Tibial nerve (tissue), 4 donors: ENCODE results near the gene UBN2. TPM values are rescaled to one million over a fixed set of nuclear protein-coding genes. Genes with fewer than 3 reads are reported as not detected.
"Not testable (repeated sequence)": the region's sequence is repeated elsewhere in the genome, so short reads cannot be mapped to it uniquely, and the experiment has no call there.

Experiments used
- DNase-seq, 2 donors: peaks; one replicate each; pipeline ENCODE4 v3.0.0-alpha.2; 2019; ENCODE audit warnings: low spot score in 2 of 2
- H3K27ac ChIP-seq, 4 donors: fragments of 200-600 bp; sonication (generic) in 3 of 4; one replicate each; pipeline ENCODE4 v1.5.1; 2017 to 2019; ENCODE audit warnings: mild to moderate bottlenecking in 1 of 4
- H3K27me3 ChIP-seq, 2 donors: fragments of 200-600 bp; sonication (generic) in 1 of 2; one replicate each; pipeline versions ENCODE4 v1.5.1 to v1.6.0; 2017 to 2019
- H3K36me3 ChIP-seq, 3 donors: fragments of 200-600 bp; sonication (generic); one replicate each; pipeline ENCODE4 v1.5.1; 2018 to 2019
- H3K4me1 ChIP-seq, 4 donors: fragments of 200-600 bp; sonication (generic) in 3 of 4; one replicate each; pipeline ENCODE4 v1.5.1; 2017 to 2019
- H3K4me3 ChIP-seq, 4 donors: fragments of 200-600 bp; sonication (generic) in 3 of 4; one replicate each; pipeline ENCODE4 v1.5.1; 2017 to 2019; ENCODE audit warnings: mild to moderate bottlenecking in 1 of 4, moderate library complexity in 1 of 4
- H3K9me3 ChIP-seq, 4 donors: fragments of 200-600 bp; sonication (generic) in 3 of 4; one replicate each; pipeline ENCODE4 v1.5.1; 2017 to 2019
- CTCF ChIP-seq, 5 experiments: fragments of 200-600 bp in 3 of 5; fragments of 450-650 bp in 2 of 5; sonication (generic) in 3 of 5; IDR thresholded peaks; one replicate each; pipeline ENCODE4 v1.5.1; 2016 to 2019; ENCODE audit warnings: antibody characterized with exemption in 5 of 5, mild to moderate bottlenecking in 3 of 5, moderate library complexity in 2 of 5
- EP300 ChIP-seq, 2 donors: sonication (generic); formaldehyde crosslinking; IDR thresholded peaks; one replicate each; pipeline ENCODE4 v1.6.1; 2017; ENCODE audit warnings: antibody characterized with exemption in 2 of 2, mild to moderate bottlenecking in 1 of 2
- POLR2A ChIP-seq, 2 donors: fragments of 450-650 bp; IDR thresholded peaks; one replicate each; pipeline ENCODE4 v1.6.1; 2017; ENCODE audit warnings: antibody characterized with exemption in 2 of 2, mild to moderate bottlenecking in 2 of 2, moderate library complexity in 2 of 2
- WGBS, 2 donors: methylation state at CpG; one replicate each; pipeline ENCODE4 v1.1.5; 2018; 5-methylcytosine and 5-hydroxymethylcytosine counted together
- total RNA-seq, 4 donors: library from RNA; depleted of rRNA; stranded (reverse); fragments of >200 nt; gene quantifications; one replicate each; pipeline ENCODE4 v1.1.0, GENCODE V29; 2016

The UBN2 gene
- total RNA-seq, 4 donors from 2014 or later = 16.7 to 20.9 (median 19.2) TPM

DNA sequence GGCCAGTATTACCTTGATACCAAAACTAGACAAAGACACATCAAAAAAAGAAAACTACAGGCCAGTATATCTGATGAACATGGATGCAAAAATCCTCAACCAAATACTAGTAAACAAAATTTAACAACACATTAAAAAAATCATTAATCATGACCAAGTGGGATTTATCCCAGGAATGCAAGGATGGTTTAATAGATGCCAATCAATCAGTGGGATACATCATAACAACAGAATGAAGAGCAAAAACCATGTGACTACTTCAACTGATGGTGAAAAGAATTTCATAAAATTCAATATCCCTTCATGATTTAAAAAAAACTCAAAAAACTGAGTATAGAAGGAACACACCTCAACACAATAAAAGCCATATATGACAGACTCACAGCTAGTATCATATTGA is 25.2 kb upstream of the UBN2 start:
- Histone ChIP-seq H3K36me3 (peaks cover 0 to 24% (median 0%) of the 10 kb centered on the region in 3 donors), H3K27me3 (no peaks in the 10 kb centered on the region), H3K27ac (no peak overlapping the region), H3K4me1 (no peaks in the 10 kb centered on the region), H3K4me3 (no peak overlapping the region), H3K9me3 (peaks cover 0 to 64% (median 7%) of the 10 kb centered on the region in 4 donors)
- DNase-seq = no peak
- TF ChIP-seq CTCF (IDR thresholded peaks at IDR 0.05) (no peak), EP300 (IDR thresholded peaks at IDR 0.05) (no peak), POLR2A (IDR thresholded peaks at IDR 0.05) (no peak)

- Histone ChIP-seq H3K27me3 (no peaks in the 10 kb centered on the region), H3K9me3 (peaks cover 0 to 38% (median 0%) of the 10 kb centered on the region in 4 donors), H3K27ac (no peak overlapping the region), H3K4me1 (no peaks in the 10 kb centered on the region), H3K4me3 (no peak overlapping the region), H3K36me3 (no peaks in the 10 kb centered on the region)
- no peak for TF ChIP-seq EP300 (IDR thresholded peaks at IDR 0.05)
- TF ChIP-seq CTCF (IDR thresholded peaks at IDR 0.05) = no peak
- TF ChIP-seq POLR2A (IDR thresholded peaks at IDR 0.05) = no peak
- WGBS, 2 donors = 90 to 93% methylated on average over 2 of the region's 2 CpGs
- DNase-seq = no peak
Observed at GRCh38 chr7:139212133-139212532, 18.9 kb upstream of the UBN2 start.

DNA sequence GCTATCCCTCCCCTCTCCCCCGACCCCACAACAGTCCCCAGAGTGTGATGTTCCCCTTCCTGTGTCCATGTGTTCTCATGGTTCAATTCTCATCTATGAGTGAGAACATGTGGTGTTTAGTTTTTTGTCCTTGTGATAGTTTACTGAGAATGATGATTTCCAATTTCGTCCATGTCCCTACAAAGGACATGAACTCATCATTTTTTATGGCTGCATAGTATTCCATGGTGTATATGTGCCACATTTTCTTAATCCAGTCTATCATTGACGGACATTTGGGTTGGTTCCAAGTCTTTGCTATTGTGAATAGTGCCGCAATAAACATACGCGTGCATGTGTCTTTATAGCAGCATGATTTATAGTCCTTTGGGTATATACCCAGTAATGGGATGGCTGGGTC is 17.5 kb upstream of the UBN2 start:
- H3K27me3 ChIP-seq, H3K4me3 ChIP-seq, DNase-seq, H3K4me1 ChIP-seq, H3K36me3 ChIP-seq, H3K27ac ChIP-seq: not testable (repeated sequence)
- WGBS, 2 donors = 87 to 91% methylated on average over 5 to 6 of the region's 6 CpGs
- H3K9me3 ChIP-seq = peaks cover 0 to 24% (median 0%) of the 10 kb centered on the region in 4 donors

DNA sequence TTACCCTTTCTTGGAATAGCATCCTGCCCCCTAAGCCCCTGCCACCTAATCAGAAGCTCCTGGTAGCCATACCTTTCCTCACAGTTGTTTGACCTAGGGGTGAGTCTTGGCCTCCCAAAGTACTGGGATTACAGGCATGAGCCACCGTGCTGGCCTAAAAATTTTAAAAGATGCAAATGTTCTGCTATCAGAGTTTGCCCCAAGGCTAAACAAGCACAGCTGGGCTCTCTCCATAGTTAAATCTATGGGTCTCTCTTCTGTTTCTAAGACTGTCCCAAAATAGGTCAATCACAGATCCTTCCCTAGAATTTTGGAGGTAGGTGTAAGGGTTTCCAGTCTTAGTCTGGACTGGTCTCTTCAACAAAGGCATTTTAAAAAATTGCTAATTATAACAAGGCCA is 12.9 kb upstream of the UBN2 start:
- WGBS, 2 donors = 38 to 40% methylated on average over 1 of the region's 1 CpG
- no peaks in the 10 kb centered on the region for H3K4me1 ChIP-seq
- H3K4me3 ChIP-seq = no peak overlapping the region
- H3K9me3 ChIP-seq = no peaks in the 10 kb centered on the region
- no peak for DNase-seq
- no peaks in the 10 kb centered on the region for H3K27me3 ChIP-seq
- no peak overlapping the region for H3K27ac ChIP-seq
- no peaks in the 10 kb centered on the region for H3K36me3 ChIP-seq
- TF ChIP-seq CTCF (IDR thresholded peaks at IDR 0.05) = no peak
- no peak for TF ChIP-seq EP300 (IDR thresholded peaks at IDR 0.05)
- TF ChIP-seq POLR2A (IDR thresholded peaks at IDR 0.05) = no peak

- Histone ChIP-seq H3K27ac (no peak overlapping the region), H3K9me3 (no peaks in the 10 kb centered on the region), H3K36me3 (no peaks in the 10 kb centered on the region), H3K4me3 (no peak overlapping the region), H3K27me3 (no peaks in the 10 kb centered on the region), H3K4me1 (no peaks in the 10 kb centered on the region)
- WGBS, 2 donors = 87 to 96% methylated on average over 2 of the region's 2 CpGs
- no peak for TF ChIP-seq CTCF (IDR thresholded peaks at IDR 0.05)
- no peak for TF ChIP-seq POLR2A (IDR thresholded peaks at IDR 0.05)
- no peak for TF ChIP-seq EP300 (IDR thresholded peaks at IDR 0.05)
- no peak for DNase-seq
Observed at GRCh38 chr7:139224219-139224618, 6.8 kb upstream of the UBN2 start.

- H3K4me1 ChIP-seq, H3K9me3 ChIP-seq, H3K4me3 ChIP-seq, H3K27me3 ChIP-seq, H3K36me3 ChIP-seq, H3K27ac ChIP-seq, DNase-seq: not testable (repeated sequence)
- 94% methylated on average over 18 of the region's 18 CpGs for WGBS, 2 donors
Observed at GRCh38 chr7:139224836-139225235, 6.2 kb upstream of the UBN2 start.

GRCh38 chr7:139225286-139226157 is 5.5 kb upstream of the UBN2 start:
- H3K27ac ChIP-seq, H3K9me3 ChIP-seq, H3K4me1 ChIP-seq, H3K36me3 ChIP-seq, H3K27me3 ChIP-seq, H3K4me3 ChIP-seq, DNase-seq: not testable (repeated sequence)
- WGBS, 2 donors = 96 to 97% methylated on average over 31 to 52 of the region's 60 CpGs

- H3K36me3 ChIP-seq, H3K4me3 ChIP-seq, H3K4me1 ChIP-seq, DNase-seq, H3K27me3 ChIP-seq, H3K9me3 ChIP-seq, H3K27ac ChIP-seq: not testable (repeated sequence)
- WGBS, 2 donors = 95 to 96% methylated on average over 6 to 21 of the region's 23 CpGs
Observed at GRCh38 chr7:139226158-139226515, 4.9 kb upstream of the UBN2 start.

GRCh38 chr7:139226988-139227488 is 4.0 kb upstream of the UBN2 start:
- H3K4me1 ChIP-seq, DNase-seq, H3K4me3 ChIP-seq, H3K27ac ChIP-seq, H3K27me3 ChIP-seq, H3K36me3 ChIP-seq, H3K9me3 ChIP-seq: not testable (repeated sequence)
- 93 to 94% methylated on average over 8 of the region's 8 CpGs for WGBS, 2 donors
